GM19452 (cell line): Measurements from ENCODE around the gene TPSG1.
"Not testable (repeated sequence)": the region's sequence is repeated elsewhere in the genome, so short reads cannot be mapped to it uniquely, and the experiment has no call there.

Source experiments
- ATAC-seq: cut with Tn5 transposase; IDR thresholded peaks from one replicate; pipeline ENCODE4 v1.9.1; 2021; ENCODE audit not compliant: unreplicated experiment

The TPSG1 gene

DNA sequence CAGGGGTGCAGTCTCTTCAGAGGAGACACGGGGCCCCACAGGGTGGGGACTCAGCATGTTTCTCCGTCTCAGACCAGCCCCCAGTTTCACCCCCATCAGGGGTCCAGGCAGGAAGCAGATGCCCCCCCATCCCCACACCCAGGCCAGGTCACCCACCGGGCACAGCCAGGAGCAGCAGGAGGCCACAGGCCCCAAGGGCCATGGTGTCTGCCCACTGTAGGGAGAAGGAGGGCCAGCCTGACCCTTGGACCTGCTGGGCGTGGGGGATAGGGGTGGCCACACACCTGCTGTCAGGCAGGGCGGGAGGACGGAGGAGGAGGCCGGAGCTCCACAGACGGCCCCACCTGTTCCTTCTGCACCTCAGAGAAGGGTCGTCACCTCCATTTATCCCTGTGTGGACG is at the start of gene TPSG1:
Gene TPSG1, minus strand, starts transcription at position 218 of the 401 bp plus-strand sequence. Its CDS starts 16 bp downstream, at position 202.
- no peak for ATAC-seq

GRCh38 chr16:1274767-1275166 is 49.7 kb upstream of the TPSG1 start:
- no peak for ATAC-seq

DNA sequence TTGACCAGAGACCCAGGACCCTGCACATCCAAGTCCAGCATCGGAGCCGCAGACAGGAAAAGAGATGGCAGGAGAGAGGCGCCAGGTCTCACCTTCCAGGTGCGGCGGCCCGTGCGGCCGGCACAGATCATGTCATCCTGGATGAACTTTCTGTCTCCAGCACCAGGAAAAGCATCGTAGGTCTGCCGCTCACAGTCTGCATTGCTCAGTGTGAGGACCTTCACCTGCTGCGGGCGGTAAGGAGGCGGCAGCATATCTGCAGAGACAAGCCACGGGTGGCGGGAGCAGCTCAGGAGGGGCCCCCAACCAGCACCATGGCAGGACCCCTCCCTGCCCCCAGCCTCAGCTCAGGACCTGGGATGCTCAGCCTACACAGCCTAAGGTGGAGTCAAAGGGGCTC is 48.7 kb upstream of the TPSG1 start:
- ATAC-seq, result no peak

DNA sequence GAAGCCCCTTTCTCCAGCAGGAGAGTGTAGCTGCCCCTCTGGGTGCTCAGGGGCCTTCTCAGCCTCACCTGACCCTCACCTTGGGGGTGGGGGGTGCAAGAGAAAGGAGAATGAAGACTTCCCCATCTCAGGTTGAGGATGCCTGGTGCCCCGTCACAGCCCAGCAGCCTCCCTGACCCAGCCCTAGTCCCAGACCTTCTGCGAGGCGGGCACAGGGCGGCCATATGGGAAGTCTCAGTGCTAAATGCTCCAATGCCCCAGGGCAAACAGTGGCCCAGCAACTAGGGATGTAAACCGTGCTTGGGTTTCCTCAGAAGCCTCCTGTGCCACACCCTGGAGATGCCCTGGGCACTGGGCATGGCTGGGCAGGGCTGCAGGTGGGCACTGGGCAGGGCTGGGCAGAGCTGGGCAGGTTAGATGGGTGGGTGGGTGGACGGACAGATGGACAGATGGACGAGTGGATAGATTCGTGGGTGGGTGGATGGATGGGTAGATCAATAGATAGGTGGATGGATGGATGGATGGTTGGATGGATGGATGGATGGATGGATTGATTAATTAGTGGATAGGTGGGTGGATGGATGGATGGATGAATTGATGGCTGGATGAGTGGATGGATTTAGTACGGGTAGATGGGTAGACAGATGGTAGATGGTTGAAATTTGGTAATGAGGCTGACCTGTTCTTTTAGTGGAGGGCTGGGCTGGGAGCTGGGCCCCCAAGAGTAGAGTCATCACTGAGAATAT is 47.6 kb upstream of the TPSG1 start:
- no peak for ATAC-seq

DNA sequence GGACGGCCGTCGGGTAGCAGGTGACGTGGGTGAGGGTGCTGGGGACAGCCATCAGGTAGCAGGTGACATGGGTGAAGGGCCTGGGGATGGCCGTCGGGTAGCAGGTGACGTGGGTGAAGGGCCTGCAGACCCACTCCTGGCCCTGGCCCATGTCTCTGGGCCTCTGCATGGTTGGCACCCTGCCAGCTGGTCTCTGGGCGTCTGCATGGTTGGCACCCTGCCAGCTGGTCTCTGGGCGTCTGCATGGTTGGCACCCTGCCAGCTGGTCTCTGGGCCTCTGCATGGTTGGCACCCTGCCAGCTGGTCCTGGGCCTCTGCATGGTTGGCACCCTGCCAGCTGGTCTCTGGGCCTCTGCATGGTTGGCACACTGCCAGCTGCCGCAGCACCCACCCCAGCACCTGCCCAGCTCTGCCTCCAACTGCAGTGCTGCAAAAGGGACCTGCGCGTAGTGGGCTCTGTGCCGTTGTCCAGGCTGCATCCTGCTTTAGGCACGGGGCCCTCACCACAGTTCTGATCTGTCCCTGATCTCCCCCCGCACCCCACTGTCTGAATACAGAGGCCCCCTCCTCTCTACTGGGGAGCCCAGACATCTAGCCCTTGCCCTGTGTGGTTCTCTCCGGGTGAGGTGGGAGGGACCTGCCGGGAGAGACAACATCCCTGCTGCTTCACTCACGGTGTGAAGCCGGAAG is 46.8 kb upstream of the TPSG1 start:
- ATAC-seq, result not testable (repeated sequence)

DNA sequence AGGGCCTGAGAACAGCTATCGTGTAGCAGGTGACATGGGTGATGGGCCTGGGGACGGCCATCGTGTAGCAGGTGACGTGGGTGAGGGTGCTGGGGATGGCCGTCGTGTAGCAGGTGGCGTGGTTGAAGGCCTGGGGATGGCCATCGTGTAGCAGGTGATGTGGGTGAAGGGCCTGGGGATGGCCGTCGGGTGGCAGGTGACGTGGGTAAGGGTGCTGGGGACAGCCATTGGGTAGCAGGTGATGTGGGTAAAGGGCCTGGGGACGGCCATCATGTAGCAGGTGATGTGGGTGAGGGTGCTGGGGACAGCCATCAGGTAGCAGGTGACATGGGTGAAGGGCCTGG is 46.3 kb upstream of the TPSG1 start:
- no peak for ATAC-seq

DNA sequence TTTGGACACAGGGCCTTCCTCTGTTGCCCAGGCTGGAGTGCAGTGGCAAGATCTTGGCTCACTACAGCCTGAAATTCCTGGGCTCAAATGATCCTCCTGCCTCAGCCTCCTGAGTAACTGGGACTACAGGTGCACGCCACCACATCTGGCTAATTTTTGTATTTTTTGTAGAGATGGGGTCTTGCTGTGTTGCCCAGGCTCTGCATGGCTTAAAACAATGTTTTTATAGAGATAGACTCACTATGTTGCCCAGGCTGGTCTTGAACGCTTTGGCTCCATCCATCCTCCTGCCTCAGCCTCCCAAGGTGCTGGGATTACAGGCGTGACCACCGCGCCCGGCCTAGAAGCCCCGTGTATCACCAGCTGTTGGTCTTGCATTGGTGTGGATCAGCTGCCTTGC is 44.4 kb upstream of the TPSG1 start:
- not testable (repeated sequence) for ATAC-seq

DNA sequence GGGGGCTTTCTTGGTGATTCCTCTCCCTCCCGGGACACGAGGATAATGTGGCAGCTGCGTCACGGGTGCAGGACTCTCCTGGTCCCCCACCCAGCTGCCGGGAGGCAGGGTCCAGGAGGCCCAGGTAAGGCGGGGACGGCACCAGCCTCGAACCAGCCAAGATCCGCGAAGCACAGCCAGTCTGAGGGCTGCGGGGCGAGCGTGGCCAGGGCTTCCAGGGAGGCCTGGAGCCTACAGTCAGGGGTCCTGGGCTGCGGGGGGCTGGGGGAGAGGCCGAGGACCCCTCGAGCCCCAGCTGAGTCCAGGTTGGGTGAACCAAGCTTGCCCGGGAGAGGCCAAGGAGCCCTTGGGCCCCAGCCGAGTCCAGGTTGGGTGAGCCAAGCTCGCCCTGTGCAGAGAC is 40.8 kb upstream of the TPSG1 start:
- ATAC-seq, result no peak

DNA sequence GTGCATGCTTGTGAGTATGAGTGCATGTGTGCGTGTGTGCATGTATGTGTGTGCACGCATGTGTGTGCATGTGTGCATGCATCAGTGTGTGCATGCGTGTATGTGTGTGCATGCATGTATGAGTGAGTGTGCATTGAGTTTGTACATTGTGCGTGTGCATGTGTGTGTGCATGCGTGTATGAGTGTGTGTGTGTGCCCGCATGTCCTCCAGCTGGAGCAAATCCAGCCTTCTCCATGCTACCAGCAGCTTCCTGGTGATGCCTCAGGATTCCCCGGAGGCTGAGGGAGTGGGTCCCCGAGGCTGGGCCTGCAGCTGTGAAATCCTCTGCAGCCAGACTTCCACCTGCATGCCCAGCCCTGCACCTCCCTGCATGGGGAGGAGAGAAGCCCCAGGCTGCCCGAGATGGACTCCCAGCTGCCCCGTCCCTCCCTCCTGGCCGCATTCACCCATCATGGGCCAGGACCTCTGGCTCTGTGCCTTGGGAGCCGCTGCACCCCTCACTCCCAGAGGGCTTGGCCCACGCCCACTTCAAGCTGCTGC is 40.1 kb upstream of the TPSG1 start:
- ATAC-seq, result no peak

DNA sequence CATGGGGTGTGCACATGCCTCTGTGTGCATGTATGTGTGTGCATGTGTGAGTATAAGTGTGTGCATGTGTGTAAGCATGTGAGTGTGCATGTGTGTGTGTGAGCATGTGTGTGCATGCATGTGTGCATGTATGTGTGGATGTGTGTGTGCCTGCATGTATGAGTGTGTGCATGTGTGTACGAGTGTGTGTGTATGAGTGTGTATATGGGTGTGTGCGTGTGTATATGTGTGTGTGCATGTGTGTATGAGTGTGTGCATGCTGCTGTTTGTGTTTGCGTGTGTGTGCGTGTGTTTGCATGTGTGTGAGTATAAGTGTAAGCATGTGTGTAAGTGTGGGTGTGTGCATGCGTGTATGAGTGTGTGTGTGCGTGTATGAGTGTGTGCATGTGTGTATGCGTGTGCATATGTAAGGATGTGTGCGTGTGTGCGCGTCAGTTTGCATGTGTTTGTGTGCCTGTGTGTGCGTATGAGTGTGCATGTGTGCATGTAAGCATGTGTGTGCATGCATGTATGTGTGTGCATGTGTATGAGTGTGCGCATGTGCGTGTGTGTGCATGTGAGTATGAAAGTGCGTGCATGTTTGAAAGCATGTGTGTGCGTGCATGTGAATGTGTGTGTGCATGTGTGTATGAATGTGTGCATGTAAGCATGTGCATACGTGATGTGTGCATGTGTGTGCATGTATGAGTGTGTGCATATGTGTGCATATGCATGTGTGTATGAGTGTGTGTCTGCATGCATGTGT is 39.4 kb upstream of the TPSG1 start:
- ATAC-seq, result no peak

- ATAC-seq, result no peak
These were observed 38.7 kb upstream of the TPSG1 start for GRCh38 chr16:1263591-1264344.

GRCh38 chr16:1262846-1263221 is 37.8 kb upstream of the TPSG1 start:
- ATAC-seq, result no peak

DNA sequence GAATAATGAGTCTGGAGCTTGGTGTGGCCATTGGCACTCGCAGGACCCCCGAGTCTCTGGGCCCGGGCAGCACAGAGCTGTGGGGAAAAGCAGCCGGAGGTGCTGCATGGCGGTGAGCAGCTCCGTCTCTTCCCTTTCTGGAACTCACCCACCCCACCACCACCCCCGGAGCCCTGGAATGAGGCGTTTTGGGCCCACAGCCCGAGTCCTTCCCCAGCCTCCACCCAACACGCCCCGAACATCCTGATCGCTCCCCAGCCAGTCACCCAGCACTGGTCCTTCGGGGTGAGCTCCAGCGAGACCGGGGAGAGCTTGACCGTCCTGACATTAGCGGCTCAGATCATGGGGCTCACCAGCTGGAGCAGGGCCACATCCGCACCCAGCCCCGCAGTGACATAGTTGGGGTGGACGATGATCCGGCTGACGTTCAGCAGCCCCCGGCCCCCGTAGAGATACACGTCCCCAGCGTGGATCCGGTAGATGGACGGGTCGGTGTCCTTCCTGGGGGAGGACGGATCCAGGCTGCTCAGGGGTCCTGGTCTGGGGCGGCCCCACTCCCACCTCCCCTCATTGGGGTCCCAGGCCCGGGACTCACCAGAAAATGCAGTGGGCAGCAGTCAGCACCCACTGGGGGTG is 37.3 kb upstream of the TPSG1 start:
- no peak for ATAC-seq

GRCh38 chr16:1261131-1261892 is 36.2 kb upstream of the TPSG1 start:
- ATAC-seq, result no peak

DNA sequence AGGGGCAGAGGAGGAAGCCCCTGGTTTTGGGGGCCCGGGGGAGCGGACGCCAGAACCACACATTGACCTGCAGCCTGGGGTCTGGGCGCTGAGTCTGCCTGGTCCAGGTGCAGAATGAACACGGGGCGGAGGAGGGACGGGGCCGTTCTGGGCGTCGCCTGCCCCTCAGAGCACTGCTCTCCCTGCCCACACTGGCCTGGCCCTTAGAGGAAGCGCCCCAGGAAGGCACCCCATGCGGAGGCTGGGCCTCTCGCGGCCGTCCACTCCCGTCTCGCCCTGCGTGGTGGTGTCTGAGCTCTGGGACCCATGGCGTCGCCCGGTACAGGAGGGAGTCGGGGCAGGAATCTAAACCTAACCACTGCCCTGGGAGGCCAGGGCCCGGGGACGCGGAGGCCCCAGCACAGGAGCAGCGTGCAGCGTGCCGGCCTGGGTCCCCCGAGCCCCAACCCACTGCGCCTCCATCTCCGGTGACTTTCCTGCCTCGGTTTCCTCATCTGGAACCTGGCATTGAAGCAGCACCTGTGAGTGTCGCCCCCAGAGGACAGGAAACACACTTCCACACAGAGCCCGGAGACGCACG is 35.1 kb upstream of the TPSG1 start:
- no peak for ATAC-seq

DNA sequence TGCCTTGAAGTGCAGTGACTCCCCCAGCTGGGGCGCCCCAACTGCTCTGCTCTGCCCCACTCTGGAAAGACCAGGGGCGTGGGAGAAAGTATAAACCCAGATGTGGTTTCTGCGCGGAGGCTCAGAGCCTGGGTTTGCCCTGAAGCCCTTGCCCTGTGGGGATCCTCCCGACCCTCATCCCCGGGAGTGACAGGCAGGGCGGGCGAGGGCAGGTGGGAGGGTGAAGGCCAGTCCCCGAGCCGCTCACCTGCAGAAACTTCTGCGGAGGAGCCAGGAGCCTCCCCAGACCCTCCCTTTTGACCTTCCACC is 34.6 kb upstream of the TPSG1 start:
- ATAC-seq, result no peak

DNA sequence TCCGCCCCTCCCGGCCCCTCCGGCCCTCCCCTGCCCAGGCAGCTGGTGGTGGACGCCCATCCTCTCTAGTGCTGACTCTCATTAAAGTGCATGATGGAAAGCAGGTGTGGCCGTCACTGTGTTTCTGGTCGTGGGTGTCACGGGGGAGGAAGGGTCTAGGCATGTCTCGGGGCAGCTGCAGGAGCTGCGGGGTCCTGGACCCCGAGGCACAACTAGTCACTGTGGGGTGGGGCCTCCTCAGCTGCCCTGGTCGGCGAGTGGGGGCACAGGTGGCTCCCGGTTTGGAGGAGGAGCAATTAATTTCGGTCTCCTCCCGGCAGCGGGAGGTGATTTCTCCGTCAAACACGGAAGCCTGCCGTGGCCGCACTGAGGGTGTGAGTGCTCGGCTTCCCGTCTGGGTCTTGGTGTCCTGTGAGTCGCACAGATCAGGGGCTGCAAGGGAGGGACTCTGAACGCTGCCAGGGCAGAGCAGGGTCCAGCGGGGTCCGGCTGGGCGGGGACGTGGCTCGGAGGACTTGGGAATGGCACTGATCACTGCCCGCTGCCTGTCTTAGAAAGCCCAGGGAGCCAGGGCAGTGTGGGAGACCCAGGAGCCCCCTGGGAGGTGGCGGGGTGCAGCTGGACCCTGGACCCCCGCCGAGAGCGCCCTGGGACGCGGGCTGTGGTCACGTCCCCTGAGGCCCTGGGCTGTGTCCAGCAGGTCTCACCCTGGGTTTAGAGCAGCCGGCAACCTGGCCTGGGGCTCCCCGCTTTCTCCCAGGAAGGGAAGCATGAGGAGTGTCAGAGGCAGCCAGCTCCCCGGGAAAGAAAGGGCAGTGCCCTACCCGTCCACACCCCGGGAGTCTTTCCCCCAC is 34.1 kb upstream of the TPSG1 start:
- no peak for ATAC-seq

DNA sequence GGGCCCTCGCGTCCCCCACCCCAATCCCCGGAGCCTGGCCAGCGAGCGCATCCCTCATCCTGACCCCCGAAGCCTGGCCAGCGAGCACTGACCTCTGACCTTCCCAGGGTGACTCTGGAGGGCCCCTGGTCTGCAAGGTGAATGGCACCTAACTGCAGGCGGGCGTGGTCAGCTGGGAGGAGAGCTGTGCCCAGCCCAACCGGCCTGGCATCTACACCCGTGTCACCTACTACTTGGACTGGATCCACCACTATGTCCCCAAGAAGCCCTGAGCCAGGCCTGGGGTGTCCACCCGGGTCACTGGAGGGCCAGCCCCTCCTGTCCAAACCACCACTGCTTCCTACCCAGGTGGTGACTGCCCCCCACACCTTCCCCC is 33.1 kb upstream of the TPSG1 start:
- ATAC-seq, result no peak
